ENCODE data around the gene PCBP3. TPM values are rescaled to one million over a fixed set of nuclear protein-coding genes. Genes with fewer than 3 reads are reported as not detected.
"Not testable (repeated sequence)": the region's sequence is repeated elsewhere in the genome, so short reads cannot be mapped to it uniquely, and the experiment has no call there.

The PCBP3 gene
- total and polyA plus RNA-seq, 8 donors = 0.83 to 4.3 (median 1.7) TPM

DNA sequence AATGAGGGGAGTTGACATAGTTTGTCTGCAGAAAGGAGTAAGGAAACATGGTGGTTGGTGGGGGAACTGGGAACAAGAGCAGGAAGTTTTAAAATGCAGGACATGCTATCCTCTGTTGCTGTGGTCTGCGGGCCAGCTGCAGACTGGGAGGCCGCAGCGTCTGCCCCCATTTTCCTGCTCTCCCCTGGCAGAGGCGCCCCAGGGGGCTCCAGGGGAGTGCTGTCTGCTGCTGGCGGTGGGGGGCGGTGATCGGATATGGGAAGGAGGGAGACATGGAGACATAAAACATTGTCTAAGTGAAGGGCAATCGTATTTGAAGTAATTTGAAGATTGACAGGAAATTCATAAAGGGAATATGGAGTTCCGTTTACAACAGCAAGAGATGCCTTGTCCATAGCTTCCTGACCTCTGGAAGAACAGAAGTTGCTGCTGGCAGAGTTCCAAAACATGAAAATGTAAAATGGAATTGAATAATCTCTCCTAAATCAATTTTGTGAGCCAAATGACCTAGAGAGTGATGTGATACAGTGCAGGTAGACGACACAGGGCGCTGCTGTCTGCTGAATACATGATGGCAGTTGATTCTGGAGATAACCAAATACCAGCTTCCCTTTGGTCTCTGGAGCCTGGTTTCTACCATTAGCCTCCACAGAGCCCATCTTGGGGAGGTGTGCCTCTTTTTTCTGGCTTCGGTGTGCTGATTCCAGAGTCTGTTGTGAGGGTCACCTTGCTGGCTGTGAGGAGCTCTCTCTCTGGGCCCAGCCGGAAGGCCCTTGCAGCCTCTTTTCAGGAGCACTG, 61.0 kb downstream of the PCBP3 start:
- TF ChIP-seq, protein P1, sequence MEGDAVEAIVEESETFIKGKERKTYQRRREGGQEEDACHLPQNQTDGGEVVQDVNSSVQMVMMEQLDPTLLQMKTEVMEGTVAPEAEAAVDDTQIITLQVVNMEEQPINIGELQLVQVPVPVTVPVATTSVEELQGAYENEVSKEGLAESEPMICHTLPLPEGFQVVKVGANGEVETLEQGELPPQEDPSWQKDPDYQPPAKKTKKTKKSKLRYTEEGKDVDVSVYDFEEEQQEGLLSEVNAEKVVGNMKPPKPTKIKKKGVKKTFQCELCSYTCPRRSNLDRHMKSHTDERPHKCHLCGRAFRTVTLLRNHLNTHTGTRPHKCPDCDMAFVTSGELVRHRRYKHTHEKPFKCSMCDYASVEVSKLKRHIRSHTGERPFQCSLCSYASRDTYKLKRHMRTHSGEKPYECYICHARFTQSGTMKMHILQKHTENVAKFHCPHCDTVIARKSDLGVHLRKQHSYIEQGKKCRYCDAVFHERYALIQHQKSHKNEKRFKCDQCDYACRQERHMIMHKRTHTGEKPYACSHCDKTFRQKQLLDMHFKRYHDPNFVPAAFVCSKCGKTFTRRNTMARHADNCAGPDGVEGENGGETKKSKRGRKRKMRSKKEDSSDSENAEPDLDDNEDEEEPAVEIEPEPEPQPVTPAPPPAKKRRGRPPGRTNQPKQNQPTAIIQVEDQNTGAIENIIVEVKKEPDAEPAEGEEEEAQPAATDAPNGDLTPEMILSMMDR (IDR thresholded peaks at IDR 0.05) = no peak
- H3K27ac ChIP-seq = no peak overlapping the region
- intact Hi-C loops (cut with DNase I) = no loop called here
- H3K4me3 ChIP-seq = no peak overlapping the region
- H3K4me1 ChIP-seq = no peaks in the 10 kb centered on the region
- no peak for ATAC-seq
- no peak for FAIRE-seq
- no peaks in the 10 kb centered on the region for H3K36me3 ChIP-seq
- no peaks in the 10 kb centered on the region for H3K27me3 ChIP-seq
- no peaks in the 10 kb centered on the region for H3K9me3 ChIP-seq
- WGBS, 2 donors = 70 to 84% methylated on average over 13 of the region's 13 CpGs
- DNase-seq = no peak

DNA sequence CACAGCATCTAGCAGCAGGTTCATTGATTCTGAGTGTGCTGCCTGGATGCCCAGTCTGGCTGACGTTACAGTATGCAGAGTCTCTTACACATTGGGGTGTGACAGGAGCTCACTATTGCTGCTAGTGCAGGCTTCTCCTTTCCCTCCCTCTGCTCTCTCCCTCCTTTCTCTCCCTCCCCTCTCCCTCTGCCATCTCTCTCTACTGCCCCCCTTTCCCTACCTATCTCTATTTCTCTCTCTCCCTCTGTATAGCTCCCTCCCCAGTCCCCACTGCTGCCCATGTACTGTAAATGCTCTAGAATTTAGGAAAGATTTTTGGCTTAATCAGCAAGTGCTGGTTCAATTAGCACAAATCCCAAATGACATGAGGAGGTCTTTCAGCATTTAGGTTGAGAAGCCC, 62.8 kb downstream of the PCBP3 start:
- intact Hi-C loops (cut with DNase I) = no loop called here
- Histone ChIP-seq H3K27me3 (no peaks in the 10 kb centered on the region), H3K9me3 (no peaks in the 10 kb centered on the region), H3K36me3 (no peaks in the 10 kb centered on the region), H3K4me1 (no peaks in the 10 kb centered on the region), H3K4me3 (no peak overlapping the region), H3K27ac (no peak overlapping the region)
- DNase-seq (no peak), ATAC-seq (no peak), FAIRE-seq (no peak)
- TF ChIP-seq, protein P1 (IDR thresholded peaks at IDR 0.05) = no peak
- 63 to 92% methylated on average over 1 of the region's 1 CpG for WGBS, 2 donors

DNA sequence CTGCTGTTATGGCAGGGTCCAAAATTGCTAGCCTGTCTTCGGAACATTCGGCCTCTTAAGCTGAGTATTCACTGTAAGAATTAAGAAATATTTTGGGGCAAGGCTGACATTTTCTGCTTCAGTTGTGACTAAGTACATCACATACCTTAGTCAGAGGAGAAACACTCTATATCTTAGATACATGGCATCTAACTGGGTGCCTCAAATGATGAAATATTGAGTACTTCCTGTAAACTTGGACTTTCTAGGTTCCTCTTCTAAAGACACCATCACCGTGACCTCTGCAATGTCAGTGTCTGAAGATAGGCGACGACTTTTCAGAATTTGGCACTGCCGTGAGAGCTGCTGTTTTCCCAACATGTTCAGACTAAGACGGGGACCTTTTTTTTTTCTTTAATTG, 65.6 kb downstream of the PCBP3 start:
- no peak overlapping the region for H3K4me3 ChIP-seq
- H3K4me1 ChIP-seq = no peaks in the 10 kb centered on the region
- H3K27me3 ChIP-seq = no peaks in the 10 kb centered on the region
- 80 to 89% methylated on average over 7 of the region's 7 CpGs for WGBS, 2 donors
- ATAC-seq (no peak), FAIRE-seq (no peak), DNase-seq (no peak)
- no peaks in the 10 kb centered on the region for H3K36me3 ChIP-seq
- no peak overlapping the region for H3K27ac ChIP-seq
- H3K9me3 ChIP-seq = no peaks in the 10 kb centered on the region
- intact Hi-C loops (cut with DNase I) = no loop called here
- TF ChIP-seq, protein P1 (IDR thresholded peaks at IDR 0.05) = no peak

DNA sequence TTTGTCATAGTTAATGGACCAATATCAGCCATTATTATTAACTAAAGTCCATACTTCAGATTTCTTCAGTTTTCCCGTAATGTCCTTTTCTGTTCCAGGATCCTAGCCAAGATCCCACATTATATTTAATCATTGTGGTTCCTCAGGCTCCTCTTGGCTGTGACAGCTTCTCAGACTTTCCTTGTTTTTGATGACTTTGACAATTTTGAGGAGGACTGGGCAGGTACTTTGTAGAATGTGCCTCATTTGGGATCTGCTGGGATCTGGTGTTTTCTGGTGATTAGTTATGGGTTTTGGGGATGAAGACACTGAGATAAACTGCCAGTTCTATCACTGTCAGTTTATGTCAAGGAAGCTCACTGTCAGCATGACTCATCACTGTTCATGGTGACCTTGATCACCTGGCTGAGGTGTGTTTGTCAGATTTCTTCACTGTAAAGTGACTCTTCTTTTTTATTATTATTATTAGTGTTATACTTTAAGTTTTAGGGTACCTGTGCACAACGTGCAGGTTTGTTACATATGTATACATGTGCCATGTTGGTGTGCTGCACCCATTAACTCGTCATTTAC, 66.3 kb downstream of the PCBP3 start:
- TF ChIP-seq, protein P1 (IDR thresholded peaks at IDR 0.05) = no peak
- no peaks in the 10 kb centered on the region for H3K27me3 ChIP-seq
- no peak for ATAC-seq
- H3K4me1 ChIP-seq = no peaks in the 10 kb centered on the region
- no peak overlapping the region for H3K27ac ChIP-seq
- no peaks in the 10 kb centered on the region for H3K9me3 ChIP-seq
- H3K36me3 ChIP-seq = no peaks in the 10 kb centered on the region
- WGBS, 2 donors = 75 to 89% methylated on average over 3 of the region's 3 CpGs
- no peak for DNase-seq
- intact Hi-C loops (cut with DNase I) = no loop called here
- FAIRE-seq = no peak
- H3K4me3 ChIP-seq = no peak overlapping the region

DNA sequence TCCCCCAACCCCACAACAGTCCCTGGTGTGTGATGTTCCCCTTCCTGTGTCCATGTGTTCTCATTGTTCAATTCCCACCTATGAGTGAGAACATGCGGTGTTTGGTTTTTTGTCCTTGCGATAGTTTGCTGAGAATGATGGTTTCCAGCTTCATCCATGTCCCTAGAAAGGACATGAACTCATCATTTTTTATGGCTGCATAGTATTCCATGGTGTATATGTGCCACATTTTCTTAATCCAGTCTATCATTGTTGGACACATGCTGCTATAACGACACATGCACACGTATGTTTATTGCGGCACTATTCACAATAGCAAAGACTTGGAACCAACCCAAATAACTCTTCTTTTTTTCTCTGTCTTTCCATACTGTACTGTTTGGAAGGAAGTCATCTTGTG, 66.8 kb downstream of the PCBP3 start:
- H3K4me1 ChIP-seq; DNase-seq; ATAC-seq; H3K36me3 ChIP-seq; intact Hi-C loops (cut with DNase I); H3K27me3 ChIP-seq; H3K9me3 ChIP-seq; H3K4me3 ChIP-seq; FAIRE-seq; H3K27ac ChIP-seq: not testable (repeated sequence)
- WGBS, 2 donors = 83 to 95% methylated on average over 3 of the region's 5 CpGs

Data from pancreas (tissue), 10 donors.